22Rv1 (cell line): Measurements from ENCODE around the gene GH1.

Source experiments
- H3K27ac ChIP-seq: fragments of 450-650 bp; 2 replicates; pipeline ENCODE4 v1.5.1; 2017
- ZFX ChIP-seq: fragments of 450-650 bp; IDR thresholded peaks from 2 replicates; pipeline ENCODE4 v1.6.1; 2017; ENCODE audit warnings: antibody characterized with exemption, borderline replicate concordance
- TF ChIP-seq, protein P1 (sequence below): fragments of 450-650 bp; IDR thresholded peaks from 2 replicates; pipeline ENCODE4 v1.5.1; 2017; ENCODE audit warnings: mild to moderate bottlenecking

The GH1 gene

DNA sequence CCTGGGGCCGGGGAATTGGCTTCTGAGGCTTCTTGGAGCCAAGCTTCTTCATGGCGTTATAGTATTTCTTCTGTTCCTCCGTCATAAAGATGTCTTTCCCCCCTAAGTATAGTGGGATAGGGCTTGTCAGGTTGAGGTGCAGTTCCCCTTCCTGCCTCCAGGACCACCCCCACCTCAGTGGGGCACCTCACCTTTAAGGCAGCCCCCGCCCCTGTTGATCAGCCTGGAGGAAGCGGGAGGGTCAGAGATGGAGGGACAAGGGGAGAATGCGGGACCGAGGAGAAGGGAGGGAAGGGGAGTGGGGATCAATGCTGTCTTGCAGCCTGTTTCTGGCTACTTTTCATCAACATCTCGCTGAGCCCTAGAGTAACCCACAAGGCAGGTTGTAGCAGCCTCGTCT lies 25.1 kb upstream of the GH1 start:
- TF ChIP-seq ZFX, result no peak
- TF ChIP-seq, protein P1, sequence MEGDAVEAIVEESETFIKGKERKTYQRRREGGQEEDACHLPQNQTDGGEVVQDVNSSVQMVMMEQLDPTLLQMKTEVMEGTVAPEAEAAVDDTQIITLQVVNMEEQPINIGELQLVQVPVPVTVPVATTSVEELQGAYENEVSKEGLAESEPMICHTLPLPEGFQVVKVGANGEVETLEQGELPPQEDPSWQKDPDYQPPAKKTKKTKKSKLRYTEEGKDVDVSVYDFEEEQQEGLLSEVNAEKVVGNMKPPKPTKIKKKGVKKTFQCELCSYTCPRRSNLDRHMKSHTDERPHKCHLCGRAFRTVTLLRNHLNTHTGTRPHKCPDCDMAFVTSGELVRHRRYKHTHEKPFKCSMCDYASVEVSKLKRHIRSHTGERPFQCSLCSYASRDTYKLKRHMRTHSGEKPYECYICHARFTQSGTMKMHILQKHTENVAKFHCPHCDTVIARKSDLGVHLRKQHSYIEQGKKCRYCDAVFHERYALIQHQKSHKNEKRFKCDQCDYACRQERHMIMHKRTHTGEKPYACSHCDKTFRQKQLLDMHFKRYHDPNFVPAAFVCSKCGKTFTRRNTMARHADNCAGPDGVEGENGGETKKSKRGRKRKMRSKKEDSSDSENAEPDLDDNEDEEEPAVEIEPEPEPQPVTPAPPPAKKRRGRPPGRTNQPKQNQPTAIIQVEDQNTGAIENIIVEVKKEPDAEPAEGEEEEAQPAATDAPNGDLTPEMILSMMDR, result no peak
- H3K27ac ChIP-seq, result no peak overlapping the region

- TF ChIP-seq ZFX, result no peak
- TF ChIP-seq, protein P1, result no peak
- no peak overlapping the region for H3K27ac ChIP-seq
These were observed 23.8 kb upstream of the GH1 start for GRCh38 chr17:63942309-63942985.

DNA sequence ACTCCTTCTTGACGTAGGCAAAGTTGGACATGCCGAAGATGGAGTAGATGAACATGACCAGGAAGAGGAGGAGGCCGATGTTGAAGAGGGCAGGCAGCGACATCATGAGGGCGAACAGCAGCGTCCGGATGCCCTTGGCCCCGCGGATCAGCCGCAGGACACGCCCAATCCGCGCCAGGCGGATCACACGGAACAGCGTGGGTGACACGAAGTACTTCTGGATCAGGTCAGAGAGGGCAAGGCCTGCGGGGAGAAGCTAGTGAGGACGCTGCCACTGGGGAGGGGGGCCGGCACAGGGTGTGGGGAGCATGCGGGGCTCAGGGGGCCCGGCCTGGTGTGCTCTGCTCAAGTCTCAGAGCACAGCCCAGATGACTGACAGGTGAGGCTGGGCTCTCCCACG lies 23.1 kb upstream of the GH1 start:
- H3K27ac ChIP-seq, result no peak overlapping the region

GRCh38 chr17:63941162-63941561 lies 22.5 kb upstream of the GH1 start:
- H3K27ac ChIP-seq, result no peak overlapping the region

More for the DNA sequence above, 23.1 kb upstream of the GH1 start:
- TF ChIP-seq, protein P1, result no peak
- no peak for TF ChIP-seq ZFX

DNA sequence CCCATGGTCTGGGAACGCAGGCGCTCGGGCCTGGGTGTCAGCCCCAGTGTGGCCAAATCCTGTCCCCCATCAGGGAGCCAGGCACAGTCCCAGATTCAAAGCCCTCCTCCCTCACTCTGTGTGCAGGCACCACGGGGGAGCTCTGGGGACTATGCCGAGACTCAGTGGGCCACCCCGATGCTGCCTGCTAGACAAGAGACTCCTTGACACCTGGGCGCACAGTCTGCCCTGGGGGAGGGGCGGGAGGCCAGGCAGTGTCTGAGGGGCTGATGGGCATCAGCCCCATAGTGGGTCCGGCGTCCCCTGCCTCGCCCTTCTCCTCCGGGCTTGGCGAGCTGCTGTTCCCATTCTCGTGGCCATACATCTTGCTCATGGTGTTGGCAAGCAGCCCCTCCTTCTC lies 21.9 kb upstream of the GH1 start:
- TF ChIP-seq, protein P1, result no peak
- no peak for TF ChIP-seq ZFX
- no peak overlapping the region for H3K27ac ChIP-seq

More at GRCh38 chr17:63941162-63941561, 22.5 kb upstream of the GH1 start:
- TF ChIP-seq, protein P1, result no peak
- no peak for TF ChIP-seq ZFX

GRCh38 chr17:63939884-63940283 lies 21.2 kb upstream of the GH1 start:
- H3K27ac ChIP-seq, result no peak overlapping the region
- TF ChIP-seq ZFX, result no peak
- TF ChIP-seq, protein P1, result no peak

GRCh38 chr17:63939401-63939800 lies 20.8 kb upstream of the GH1 start:
- no peak overlapping the region for H3K27ac ChIP-seq
- TF ChIP-seq, protein P1, result no peak
- TF ChIP-seq ZFX, result no peak
